Suppressor macrophage treated with lipopolysaccharide for 4 hours (primary cell): ENCODE data around the gene HSPG2.

Experiments used
- DNase-seq: peaks from one replicate; pipeline ENCODE4 v3.0.0-alpha.2; 2020

HSPG2 gene

GRCh38 chr1:21857840-21858670 lies 79.1 kb downstream of the HSPG2 start:
- DNase-seq, result peak; percentile 21

- DNase-seq, result peak; percentile 16
Measured at GRCh38 chr1:21857142-21857839, 79.8 kb downstream of the HSPG2 start.

- DNase-seq, result no peak
Measured at GRCh38 chr1:21855257-21856096, 81.6 kb downstream of the HSPG2 start.

- no peak for DNase-seq
Measured at GRCh38 chr1:21854751-21855131, 82.4 kb downstream of the HSPG2 start.

DNA sequence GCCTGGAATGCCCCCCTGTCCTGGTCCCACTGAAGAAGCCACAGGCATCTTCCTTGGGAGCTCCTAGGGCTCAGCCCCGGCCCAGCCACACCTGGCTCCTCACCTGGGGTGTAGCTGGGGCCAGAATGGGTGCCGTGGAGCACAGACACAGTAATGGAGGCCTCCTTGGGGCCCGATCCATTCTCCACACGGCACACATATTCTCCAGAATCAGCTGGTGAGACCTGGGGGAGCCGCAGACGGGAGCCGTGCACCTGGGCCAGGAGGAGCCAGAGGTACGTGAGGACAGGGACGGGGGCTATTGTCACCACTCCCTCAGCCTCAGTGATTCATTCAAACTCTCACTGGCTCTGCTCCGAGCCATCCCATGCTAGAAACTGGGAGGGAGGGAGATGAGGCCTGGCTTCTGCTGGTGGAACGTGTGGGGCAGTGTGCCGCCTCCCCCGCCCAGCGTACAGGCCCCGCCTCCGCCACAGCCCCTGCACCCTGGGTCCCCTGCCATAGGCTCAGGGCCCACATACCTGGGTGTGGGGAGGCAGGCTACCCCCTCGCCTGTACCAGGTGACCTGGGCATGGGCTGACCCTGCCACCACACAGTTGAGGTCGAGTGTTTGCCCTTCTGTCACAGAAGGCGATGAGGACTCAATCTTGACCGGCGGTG lies 82.9 kb downstream of the HSPG2 start:
- no peak for DNase-seq

DNA sequence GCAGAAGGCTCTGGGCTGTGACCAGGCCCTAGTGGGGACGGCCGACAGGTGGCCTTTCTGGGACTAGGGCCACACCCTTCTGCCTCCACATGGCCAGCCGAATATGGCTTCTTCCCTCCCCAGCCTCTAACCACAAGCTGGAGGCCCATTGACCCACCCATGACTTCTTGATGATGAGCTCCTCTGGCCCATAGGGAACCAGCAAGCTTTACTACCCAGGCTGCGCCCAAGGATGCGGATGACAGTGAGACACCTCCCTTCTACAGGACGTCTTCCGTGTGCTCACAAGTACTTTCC lies 84.0 kb downstream of the HSPG2 start:
- no peak for DNase-seq

DNA sequence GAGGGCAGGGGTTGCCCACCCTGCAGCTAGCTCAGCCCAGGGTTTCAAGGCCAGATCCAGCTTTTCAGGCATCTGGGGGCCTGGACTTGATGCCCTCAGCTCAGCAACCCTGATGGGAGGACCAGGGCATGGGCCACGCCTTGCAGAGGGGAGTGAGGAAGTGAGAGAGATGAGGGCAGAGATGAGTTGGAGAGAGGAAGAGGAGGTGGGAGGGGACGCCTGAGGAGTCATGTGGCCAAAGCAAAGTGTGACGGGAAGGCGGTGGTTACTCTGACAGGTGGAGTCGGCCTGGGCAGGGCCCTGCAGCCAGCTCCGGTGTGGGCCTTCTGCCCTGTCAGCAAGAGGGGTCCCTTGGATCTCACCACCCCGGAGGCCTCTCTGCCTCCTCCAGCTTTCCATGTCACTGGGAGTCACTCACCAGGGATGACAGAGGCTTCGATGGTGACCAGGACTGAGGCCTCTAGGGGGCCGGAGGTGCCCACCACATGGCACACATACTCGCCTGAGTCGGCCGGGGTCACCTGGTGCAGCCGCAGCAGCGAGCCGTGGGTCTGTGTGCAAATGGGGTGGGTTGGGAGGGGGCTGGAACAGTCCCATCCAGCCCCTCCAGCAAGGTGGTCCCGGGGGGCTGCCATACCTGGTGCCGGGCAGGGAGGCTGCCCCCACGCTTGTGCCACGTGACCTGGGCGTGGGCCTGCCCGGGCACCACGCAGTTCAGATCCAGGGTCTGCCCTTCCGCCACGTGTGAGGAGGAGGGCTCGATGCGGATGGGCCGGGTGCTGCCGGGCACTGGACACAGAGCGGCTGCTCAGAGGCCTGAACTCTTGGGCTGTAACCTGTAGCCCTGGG lies 84.6 kb downstream of the HSPG2 start:
- peak; percentile 22 for DNase-seq

GRCh38 chr1:21851430-21852250 lies 85.5 kb downstream of the HSPG2 start:
- DNase-seq, result no peak

DNA sequence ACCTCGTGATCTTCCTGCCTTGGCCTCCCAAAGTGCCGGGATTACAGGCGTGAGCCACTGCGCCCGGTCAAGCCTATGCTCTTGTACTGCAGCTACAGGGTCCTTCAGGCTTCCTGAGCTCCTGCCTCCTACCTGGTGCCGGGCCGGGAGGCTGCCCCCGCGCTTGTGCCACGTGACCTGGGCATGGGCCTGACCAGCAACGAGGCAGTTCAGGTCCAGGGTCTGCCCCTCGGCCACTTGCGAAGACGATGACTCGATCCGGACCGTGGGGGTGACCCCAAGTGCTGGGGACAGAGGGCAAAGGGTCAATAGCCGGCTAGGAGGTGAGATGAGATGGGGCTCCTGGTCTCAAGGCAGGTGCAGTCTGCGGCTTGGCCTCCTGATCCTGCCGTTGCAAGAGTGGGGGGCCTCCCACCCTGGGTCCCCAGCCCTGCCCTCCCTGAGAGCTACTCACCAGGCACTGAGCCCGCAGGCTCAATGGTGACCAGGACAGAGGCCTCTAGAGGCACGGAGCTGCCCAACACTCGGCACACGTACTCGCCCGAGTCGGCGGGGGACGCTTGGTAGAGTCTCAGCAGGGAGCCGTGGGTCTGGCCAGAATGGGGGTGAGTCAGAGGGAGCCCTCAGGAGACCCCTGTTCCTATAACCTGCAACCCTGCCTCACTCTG lies 87.1 kb downstream of the HSPG2 start:
- DNase-seq, result no peak

DNA sequence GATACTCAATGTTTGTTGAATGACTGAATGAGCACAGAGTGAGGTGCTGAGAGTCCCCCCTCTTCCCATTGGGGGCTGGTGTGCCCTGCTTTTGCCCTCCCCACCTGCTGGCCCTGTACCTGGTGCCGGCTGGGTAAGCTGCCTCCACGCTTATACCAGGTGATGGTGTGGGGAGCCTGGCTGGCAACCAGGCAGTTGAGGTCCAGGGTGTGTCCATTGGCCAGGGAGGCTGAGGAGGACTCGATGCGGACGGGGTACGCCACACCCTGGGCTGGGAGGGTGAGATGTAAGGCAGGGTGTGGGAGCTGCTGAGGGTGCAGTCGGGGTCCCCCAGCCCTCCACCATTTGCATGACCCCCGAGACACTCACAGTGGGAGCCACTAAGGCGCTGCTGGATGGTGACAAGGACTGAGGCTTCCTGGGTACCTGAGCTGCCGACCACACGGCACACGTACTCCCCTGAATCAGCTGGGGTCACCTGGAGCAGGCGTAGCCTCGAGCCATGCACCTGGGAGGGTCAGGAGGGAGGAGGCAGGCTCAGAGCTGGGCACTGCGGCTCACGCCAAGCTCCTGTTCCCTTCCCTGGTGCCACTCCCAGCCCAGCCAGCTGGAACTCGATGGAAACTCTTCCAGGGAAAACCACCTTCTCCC lies 88.5 kb downstream of the HSPG2 start:
- DNase-seq, result no peak

- no peak for DNase-seq
Measured at GRCh38 chr1:21847223-21848205, 89.6 kb downstream of the HSPG2 start.

DNA sequence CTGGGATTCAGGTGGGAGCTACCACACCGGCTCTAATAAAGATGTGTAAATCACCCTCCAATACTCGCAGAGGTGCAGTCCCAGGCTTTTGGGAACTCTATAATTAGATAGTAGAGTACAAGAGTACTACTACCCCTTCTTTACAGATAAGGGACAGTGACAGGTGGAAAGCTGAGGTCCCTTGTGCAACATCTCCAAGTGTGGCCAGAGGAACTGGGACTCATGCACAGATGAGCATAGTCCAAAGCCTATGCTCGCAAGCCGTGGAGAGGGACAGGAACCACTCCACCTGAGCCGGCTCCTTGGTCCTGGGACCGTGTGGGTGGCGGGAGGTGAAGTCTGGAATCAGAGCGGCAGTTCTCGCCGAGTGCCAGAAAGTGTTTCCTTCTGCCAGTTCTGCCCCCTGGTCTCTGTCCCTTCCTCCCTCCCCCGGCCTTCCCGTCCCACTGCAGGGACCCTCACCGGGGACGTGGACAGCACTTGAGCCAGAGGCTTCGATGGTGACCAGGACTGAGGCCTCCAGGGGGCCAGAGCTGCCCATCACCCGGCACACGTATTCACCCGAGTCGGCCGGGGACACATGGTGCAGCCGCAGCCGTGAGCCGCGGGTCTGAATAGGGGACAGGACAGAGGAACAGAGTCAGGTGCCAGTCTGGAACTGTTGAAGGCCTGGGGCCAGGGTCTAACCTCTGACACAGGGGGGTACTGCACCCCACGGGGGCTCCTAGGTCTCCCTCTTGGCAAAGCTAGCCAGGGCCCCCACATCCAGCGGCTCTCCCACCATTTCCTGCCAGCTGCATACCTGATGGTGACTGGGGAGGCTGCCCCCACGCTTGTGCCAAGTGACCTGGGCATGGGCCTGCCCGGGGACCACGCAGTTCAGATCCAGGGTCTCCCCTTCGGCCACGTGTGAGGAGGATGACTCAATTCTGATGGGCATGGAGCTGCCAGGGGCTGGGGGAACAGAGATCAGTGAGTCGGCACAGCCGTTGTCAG lies 91.2 kb downstream of the HSPG2 start:
- no peak for DNase-seq

GRCh38 chr1:21843996-21844395 lies 93.1 kb downstream of the HSPG2 start:
- no peak for DNase-seq

DNA sequence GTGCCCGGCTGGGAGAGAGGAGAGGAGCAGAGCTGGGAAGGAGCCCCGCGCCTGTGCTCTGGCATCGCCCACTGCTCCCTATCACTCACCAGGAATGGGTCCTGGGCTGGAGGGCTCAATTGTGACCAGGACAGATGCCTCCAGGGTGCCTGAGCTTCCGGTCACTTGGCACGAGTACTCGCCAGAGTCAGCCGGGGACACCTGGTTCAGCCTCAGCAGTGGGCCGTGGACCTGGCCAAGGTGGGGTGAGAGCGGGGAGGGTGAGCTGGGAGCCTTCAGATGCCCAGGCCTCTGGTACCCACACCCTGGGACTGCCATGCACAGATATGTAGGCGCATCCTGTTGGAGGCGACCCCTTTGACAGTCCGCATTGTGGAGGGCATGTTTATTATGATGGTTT lies 93.9 kb downstream of the HSPG2 start:
- no peak for DNase-seq

DNA sequence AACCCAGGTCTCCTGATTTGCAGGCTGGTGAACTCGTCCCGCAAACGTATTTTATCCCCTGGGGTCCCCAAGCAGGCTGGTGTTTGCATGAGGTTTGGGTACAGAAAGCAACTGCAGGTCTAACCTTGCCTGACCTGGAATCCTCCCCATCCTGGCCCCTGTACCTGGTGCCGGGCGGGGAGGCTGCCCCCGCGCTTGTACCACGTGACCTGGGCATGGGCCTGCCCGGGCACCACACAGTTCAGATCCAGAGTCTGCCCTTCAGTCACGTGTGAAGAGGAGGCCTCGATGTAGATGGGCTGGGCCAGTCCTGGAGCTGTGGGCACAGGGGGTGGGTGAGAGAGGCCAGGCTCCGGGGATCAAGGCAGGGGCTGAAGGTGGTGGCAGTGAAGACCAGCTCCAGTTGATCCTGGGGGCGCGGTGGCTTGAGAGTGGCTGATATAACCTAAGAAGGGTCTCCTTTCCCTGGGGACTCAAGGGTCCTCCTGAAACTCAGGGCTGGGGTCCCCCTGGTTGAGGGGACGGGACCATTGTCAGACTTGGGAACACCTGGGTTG lies 94.4 kb downstream of the HSPG2 start:
- DNase-seq, result no peak

DNA sequence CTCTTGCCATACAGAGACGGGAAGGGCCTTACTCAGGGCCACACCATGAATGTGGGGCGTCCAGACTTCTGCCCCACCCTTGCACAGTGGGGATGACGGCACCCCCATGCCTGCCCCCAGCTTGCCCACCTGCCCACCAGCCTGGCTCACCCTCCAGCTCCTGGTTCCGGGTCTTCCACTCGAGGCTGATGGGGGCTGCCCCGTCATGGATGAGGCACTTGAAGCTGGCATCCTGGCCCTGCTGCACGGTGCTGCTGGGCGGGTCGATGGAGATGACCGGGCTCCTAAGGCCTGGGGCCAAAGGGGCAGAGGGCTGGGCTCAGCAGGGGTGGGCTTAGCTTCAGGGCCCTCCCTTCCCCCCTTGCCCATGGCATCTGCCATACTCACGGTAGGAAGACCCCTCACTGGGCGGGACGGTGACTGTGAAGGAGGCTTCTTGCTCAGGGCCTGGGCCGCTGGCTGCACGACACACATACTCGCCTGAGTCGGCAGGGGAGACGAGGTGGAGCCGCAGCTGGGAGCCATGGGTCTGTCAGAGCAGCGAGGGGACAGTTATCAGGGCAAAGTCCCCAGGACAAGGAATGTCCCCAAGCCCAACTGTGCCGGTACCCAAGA lies 95.2 kb downstream of the HSPG2 start:
- no peak for DNase-seq

GRCh38 chr1:21840981-21841380 lies 96.1 kb downstream of the HSPG2 start:
- DNase-seq, result no peak
